Measurements from ENCODE around the gene PTGDR2. TPM values are rescaled to one million over a fixed set of nuclear protein-coding genes. Genes with fewer than 3 reads are reported as not detected.

Gene PTGDR2
- polyA plus RNA-seq, 2 of the 4 experiments (the other 2 are of a cell fraction), result 0.09 to 0.19 TPM

GRCh38 chr11:60869451-60869825 lies 13.7 kb upstream of the PTGDR2 start:
- WGBS (ENCODE audit: missing lambda C conversion rate), result 77% methylated on average over 7 of the region's 7 CpGs
- H3K4me3 ChIP-seq, result no peak overlapping the region
- H3K9me3 ChIP-seq, result no peaks in the 10 kb centered on the region
- DNase-seq (ENCODE audit: low read depth in 1 of 2, low spot score in 1 of 2) (no peak), ATAC-seq (no peak), FAIRE-seq (no peak)
- H3K27ac ChIP-seq, result no peak overlapping the region
- POLR2A ChIA-PET, result no interaction called here
- TF ChIP-seq ZSCAN20 (CRISPR knock-in tag; IDR thresholded peaks at IDR 0.05) (no peak), JUNB (IDR thresholded peaks at IDR 0.05) (no peak), RAD21 (conservative IDR thresholded peaks at IDR 0.05 in 1 of 2, IDR thresholded peaks at IDR 0.05 in 1 of 2) (no peak), SMC3 (IDR thresholded peaks at IDR 0.05) (no peak), HEYL (CRISPR knock-in tag; IDR thresholded peaks at IDR 0.05) (no peak), ZNF302 (CRISPR knock-in tag; IDR thresholded peaks at IDR 0.05) (no peak), FOSB (CRISPR knock-in tag; IDR thresholded peaks at IDR 0.05) (no peak), MAZ (IDR thresholded peaks at IDR 0.05; ENCODE audit: borderline replicate concordance, low read depth, low read length) (no peak), NFE2L2 (conservative IDR thresholded peaks at IDR 0.05; ENCODE audit: low read length) (no peak), HOXA7 (CRISPR knock-in tag; IDR thresholded peaks at IDR 0.05) (no peak), JUN (IDR thresholded peaks at IDR 0.05) (no peak)
- TF ChIP-seq, protein P1, sequence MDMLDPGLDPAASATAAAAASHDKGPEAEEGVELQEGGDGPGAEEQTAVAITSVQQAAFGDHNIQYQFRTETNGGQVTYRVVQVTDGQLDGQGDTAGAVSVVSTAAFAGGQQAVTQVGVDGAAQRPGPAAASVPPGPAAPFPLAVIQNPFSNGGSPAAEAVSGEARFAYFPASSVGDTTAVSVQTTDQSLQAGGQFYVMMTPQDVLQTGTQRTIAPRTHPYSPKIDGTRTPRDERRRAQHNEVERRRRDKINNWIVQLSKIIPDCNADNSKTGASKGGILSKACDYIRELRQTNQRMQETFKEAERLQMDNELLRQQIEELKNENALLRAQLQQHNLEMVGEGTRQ (IDR thresholded peaks at IDR 0.05), result no peak
- peaks cover 22% of the 10 kb centered on the region for H3K4me1 ChIP-seq
- H3K4me2 ChIP-seq, result no peak overlapping the region
- CTCF ChIA-PET, result interaction anchor here (2.6 to 12.3 kb wide), 4 partner anchors 19 to 94 kb away, joined by 12 to 79 read pairs (median 16); no protein-coding TSS in a partner anchor

DNA sequence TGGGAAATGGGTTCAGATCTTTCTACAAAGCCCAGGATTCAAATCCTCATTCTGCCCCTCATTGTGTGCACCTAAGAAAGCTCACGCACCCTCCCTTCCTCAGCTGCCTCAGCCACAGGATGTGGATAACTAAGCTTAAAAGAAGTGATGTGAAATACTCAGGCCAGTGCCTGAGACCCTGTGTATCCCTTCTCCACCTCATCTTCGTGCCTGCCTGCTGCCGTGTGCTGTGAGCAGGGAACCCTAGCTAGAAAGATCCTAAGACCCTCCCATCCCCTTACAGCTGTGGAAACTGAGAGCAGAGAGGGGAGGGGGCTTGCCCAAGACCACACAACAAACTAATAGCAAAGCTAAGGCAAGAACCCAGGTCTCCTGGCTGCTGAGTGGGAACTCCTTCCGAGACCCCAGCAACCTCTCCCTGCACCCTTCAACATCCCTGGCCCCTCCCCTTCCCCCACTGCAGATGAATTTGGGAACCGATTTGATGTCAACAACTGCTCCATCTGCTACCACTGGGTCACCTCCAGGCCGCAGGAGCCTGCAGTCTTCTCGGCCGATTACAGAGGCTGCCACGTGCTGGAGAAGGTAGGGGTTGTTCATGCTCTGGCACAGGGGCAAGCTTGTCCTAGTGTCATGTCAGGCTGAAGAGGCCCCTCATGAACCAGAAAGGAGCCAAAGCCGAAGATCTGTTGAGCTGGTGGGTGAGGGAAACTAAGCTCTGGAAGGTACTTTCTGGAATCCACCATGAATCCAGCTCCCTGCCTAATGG lies 13.1 kb upstream of the PTGDR2 start:
- Histone ChIP-seq H3K4me3 (no peak overlapping the region), H3K4me2 (no peak overlapping the region), H3K4me1 (peaks cover 22% of the 10 kb centered on the region), H3K27ac (no peak overlapping the region), H3K9me3 (no peaks in the 10 kb centered on the region)
- 66% methylated on average over 10 of the region's 10 CpGs for WGBS (ENCODE audit: missing lambda C conversion rate)
- ChIA-PET CTCF (interaction anchor here (1.7 to 12.3 kb wide), 5 partner anchors 18 to 93 kb away, joined by 7 to 79 read pairs (median 15); no protein-coding TSS in a partner anchor), POLR2A (no interaction called here)
- no peak for TF ChIP-seq MAFK (IDR thresholded peaks at IDR 0.05; ENCODE audit: partially characterized antibody)
- TF ChIP-seq CHD4 (IDR thresholded peaks at IDR 0.05; ENCODE audit: borderline replicate concordance), result no peak
- DNase-seq (ENCODE audit: low read depth in 1 of 2, low spot score in 1 of 2) (no peak), ATAC-seq (no peak), FAIRE-seq (no peak)

- Histone ChIP-seq H3K4me1 (peaks cover 18% of the 10 kb centered on the region), H3K27ac (no peak overlapping the region), H3K4me2 (no peak overlapping the region), H3K4me3 (no peak overlapping the region), H3K9me3 (no peaks in the 10 kb centered on the region)
- TF ChIP-seq, protein P2, sequence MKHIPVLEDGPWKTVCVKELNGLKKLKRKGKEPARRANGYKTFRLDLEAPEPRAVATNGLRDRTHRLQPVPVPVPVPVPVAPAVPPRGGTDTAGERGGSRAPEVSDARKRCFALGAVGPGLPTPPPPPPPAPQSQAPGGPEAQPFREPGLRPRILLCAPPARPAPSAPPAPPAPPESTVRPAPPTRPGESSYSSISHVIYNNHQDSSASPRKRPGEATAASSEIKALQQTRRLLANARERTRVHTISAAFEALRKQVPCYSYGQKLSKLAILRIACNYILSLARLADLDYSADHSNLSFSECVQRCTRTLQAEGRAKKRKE (CRISPR knock-in tag; IDR thresholded peaks at IDR 0.05; ENCODE audit: low read depth), result no peak
- TF ChIP-seq BCL3 (IDR thresholded peaks at IDR 0.05) (no peak), RCOR1 (IDR thresholded peaks at IDR 0.05; ENCODE audit: low read depth, low read length) (no peak), CEBPB (IDR thresholded peaks at IDR 0.05) (no peak), NFE2L2 (conservative IDR thresholded peaks at IDR 0.05; ENCODE audit: low read length) (no peak), HES2 (IDR thresholded peaks at IDR 0.05) (no peak), NPAS2 (CRISPR knock-in tag; IDR thresholded peaks at IDR 0.05; ENCODE audit: borderline replicate concordance) (no peak), RFX5 (IDR thresholded peaks at IDR 0.05) (no peak), POLR2A (IDR thresholded peaks at IDR 0.05; ENCODE audit: low read length) (no peak), HEYL (CRISPR knock-in tag; IDR thresholded peaks at IDR 0.05) (no peak), RNF2 (IDR thresholded peaks at IDR 0.05; ENCODE audit: borderline replicate concordance, low read depth) (no peak)
- ATAC-seq, result no peak
- 68% methylated on average over 10 of the region's 10 CpGs for WGBS (ENCODE audit: missing lambda C conversion rate)
- POLR2A ChIA-PET, result no interaction called here
- CTCF ChIA-PET, result interaction anchor here (0.9 to 12.3 kb wide), 7 partner anchors 17 to 92 kb away, joined by 3 to 79 read pairs (median 12); no protein-coding TSS in a partner anchor
- DNase-seq (ENCODE audit: low read depth in 1 of 2, low spot score in 1 of 2), result no peak
- FAIRE-seq, result no peak
These were observed 12.3 kb upstream of the PTGDR2 start for GRCh38 chr11:60867871-60868681.
